Measurements from ENCODE around the gene CNDP2.
"Not testable (repeated sequence)": the region's sequence is repeated elsewhere in the genome, so short reads cannot be mapped to it uniquely, and the experiment has no call there.

Gene CNDP2

DNA sequence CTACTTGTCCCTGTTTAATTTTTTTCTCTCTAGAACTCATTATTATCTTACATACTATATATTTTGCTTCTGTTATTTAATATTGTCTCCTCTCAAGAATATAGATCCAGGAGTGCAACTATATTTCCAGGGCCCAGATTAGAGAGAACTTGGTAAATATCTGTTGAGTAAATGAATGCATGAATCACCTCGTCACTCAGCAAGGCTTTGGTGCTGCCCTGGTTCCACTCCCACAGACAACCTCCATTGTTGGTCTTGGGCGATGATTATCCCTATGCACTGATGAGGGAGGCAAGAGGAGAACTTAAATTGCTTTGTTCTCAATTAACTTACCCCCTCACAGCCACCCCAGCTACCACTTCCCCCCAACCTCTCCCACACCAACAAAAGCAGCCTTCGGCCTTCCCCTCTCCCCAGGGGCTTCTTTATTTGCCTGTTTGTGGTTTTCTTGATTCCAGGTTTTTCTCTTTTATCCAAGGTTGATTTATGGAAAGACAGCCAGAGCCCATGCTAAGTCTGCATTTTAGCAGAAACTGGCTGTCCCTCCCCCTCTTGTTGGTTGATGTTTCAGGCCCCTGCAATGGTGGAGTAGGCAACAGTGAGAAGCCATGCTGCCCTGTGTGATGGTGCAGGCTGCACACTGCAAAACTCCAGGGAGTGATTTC, 22.1 kb upstream of the CNDP2 start:
- no peak for DNase-seq (ENCODE audit: low read depth)

DNA sequence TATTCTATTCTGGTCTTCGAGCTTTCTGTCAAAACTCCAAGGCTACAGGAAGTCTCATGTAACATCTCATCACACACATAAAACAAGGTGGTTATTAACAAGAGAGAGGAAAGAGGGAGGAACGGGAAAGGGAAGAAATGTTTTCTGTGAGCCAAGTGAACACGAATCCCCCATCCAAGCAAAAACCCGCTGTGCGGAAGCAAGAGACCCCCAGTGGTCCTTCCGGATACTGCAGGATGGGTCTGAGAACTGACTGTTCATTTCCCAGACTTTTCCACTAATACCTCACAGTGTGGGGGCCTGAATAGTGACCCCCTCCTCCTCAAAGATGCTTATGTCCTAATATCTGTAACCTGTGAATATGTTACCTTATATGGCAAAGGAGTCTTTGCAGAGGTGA, 20.0 kb upstream of the CNDP2 start:
- no peak for DNase-seq (ENCODE audit: low read depth)

DNA sequence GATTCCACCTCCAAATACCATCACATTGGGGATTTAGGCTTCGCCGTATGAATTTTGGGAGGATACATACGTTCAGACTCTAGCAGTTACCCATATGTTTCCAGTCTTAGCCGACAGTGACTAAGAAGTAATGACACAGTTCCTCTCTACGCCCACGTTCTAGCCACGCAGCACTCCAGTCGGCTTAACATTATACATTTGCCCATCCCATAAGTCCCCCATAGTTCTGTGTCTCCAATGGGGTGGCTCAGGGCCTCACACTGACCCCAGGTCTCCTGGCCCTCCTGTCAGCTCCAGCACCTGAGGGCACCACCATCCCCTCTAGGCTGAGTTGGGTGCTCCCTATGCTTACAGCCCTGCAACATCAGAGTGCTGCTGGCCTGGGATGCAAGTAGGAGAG, 18.4 kb upstream of the CNDP2 start:
- no peak for DNase-seq (ENCODE audit: low read depth)

DNA sequence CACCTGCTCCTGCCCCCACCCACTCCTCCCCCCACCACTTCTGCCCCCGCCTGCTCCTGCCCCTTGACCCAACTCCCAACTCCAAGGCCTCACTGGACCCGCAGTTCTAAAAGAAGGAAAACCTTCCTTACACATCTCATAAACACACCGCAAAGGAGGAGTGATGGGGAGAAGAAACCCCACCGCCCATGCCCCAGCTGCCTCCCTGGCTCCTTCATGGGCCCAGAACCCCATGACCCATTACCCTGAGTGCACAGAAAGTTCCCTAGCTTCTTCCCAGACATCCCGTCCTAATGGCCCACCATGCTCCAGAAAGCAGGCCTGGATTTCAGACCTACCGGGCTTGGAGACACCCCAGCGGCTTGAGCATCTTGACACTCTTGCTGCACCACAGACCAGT, 17.8 kb upstream of the CNDP2 start:
- no peak for DNase-seq (ENCODE audit: low read depth)

DNA sequence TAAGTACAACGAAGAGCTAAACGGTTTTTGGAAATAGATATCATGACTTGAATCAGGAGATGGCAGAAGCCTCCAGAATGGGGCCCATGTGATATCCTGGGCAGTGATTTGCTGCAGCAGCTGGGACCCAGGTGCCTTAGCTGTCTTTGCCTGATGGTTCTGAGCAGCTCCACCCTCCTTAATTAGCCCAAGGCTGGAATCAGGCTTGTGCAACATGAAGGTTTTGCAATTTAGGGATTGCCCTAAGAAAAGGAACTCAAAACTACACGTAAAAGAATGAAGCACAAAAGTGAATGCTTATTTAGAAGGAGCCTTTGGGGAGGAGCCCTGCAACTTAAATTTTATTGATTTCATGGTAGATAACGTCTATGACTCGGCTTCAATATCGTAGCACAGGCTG, 17.3 kb upstream of the CNDP2 start:
- no peak for DNase-seq (ENCODE audit: low read depth)

DNA sequence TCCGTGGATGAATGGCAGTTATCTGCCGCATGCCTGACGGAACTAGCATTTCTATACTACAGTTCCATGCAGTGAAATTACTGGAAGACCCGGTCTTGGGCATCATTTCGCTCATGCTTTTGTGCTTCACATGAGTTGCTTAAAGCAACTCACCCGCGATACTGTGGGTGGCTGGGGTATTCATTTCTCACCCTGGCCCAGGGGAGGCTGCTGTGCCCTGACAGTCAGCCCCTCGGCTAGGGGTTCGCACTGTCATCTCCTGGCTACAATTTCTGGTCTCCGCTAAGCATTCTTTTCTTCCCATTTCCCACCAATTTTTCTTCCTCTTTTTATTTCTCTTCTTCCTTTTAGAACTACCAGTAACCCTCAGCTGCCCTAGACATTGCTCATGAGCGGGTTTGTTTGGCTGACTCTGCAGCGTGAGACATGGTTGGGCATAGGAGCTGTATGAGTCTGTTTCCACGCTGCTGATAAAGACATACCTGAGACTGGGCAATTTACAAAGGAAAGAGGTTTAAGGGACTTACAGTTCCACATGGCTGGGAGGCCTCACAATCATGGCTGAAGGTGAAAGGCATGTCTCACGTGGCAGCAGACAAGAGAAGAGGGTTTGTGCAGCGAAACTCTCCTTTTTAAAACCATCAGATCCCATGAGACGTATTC, 16.5 kb upstream of the CNDP2 start:
- DNase-seq (ENCODE audit: low read depth), result no peak

DNA sequence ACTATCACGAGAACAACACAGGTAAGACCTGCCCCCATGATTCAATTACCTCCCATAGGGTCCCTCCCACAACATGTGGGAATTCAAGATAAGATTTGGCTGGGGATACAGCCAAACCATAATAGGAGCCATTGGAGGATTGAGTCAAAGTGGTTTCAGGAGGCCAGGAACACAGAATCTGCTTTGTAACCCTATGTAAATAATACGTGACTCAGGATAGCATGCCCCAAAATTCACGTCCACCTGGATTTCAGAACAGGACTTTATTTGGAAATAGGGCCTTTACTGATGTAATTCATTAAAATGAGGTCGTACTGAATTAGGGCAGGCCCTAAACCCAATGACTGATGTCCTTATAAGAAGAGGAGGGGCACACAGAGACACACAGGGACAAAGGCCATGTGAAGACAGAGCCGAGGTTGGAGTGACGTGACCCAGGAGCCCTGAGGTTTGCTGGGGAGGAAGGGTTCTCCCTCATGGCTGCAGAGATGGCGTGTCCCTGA, 16.0 kb upstream of the CNDP2 start:
- no peak for DNase-seq (ENCODE audit: low read depth)

DNA sequence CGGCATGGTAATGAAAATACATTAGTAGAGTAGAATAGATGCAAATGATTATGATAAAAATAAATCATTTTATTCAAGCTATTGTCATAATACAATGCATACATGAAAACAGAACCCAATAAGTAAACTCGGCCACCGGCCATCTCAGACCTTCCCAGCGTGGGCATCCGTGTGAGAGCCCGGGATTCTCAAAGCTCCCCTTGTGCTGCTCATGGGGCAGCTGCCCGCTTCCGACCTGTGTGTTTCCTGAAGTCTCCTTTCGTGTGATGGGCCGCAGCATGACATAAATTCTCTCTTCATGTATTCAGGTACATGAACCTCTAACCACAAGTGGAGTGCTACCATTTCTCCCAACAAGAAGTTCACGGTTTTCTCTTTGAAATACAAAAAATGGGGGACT, 13.5 kb upstream of the CNDP2 start:
- no peak for DNase-seq (ENCODE audit: low read depth)

DNA sequence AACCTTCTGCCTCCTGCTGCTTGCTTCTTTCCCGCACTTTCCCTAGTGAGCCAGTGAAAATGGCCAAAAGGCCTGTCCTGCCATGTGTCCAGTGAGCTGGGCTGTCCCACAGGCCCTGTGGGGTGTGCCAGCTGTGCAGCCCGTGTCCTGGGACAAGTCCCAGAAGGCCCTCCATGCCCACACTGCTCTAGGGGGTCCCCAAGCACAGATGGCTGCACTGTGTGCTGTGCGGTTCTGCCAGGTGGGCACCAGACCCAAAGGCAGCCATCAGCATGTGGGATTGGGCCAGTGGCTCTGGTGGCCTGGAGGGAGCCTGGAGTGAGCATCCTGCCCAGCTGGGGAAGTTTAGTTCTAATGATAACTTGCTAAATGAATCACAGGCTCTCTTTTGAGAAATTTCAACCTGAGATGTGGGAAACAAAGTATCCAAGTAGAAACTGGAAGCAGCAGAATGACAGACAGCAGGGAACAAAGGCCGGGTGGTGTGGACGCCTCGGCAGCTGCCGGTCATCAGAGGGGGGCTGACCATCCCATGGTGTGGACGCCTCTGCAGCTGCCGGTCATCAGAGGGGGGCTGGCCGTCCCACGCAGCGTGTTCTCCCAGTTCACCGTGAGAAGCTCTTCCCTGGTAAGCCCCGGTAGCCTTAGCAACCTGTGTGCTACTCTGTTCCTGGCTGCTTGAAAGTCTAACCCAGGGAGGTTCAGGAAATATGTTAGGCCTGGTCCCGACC, 9.9 kb upstream of the CNDP2 start:
- DNase-seq (ENCODE audit: low read depth), result no peak

DNA sequence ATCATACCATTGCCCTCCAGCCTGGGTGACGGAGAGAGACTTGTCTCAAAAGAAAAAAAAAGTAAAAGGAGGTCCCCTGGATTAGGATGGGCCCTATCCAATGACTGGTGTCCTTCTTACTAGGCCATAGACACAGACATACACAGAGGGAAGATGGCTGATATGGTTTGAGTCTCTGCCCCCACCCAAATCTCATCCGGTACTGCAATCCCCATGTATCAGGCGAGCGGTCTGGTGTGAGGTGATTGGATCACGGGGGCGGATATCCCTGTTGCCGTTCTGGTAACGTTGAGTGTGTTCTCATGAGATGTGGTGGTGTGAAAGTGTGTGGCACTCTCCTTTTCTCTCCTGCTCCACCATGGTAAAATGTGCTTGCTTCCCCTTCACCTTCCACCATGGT, 7.8 kb upstream of the CNDP2 start:
- no peak for DNase-seq (ENCODE audit: low read depth)

DNA sequence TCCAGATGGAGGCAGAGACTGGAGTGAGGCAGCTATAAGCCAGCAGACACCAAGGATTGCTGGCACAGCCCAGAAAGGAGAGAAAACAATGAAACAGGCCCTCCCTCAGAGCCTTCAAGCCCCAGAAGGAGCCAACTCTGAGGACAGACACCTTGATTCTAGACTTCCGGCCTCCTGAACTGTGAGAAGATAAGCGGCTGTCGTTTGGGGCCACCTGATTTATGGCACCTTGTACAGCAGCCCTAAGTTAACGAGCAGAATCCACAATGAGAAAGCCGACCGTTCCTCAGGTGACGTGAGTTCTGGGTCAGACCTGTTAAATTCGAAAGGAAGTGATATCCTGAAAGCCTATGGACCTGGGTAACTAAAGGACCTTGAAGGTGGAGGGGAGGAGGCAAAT, 7.3 kb upstream of the CNDP2 start:
- DNase-seq (ENCODE audit: low read depth), result no peak

DNA sequence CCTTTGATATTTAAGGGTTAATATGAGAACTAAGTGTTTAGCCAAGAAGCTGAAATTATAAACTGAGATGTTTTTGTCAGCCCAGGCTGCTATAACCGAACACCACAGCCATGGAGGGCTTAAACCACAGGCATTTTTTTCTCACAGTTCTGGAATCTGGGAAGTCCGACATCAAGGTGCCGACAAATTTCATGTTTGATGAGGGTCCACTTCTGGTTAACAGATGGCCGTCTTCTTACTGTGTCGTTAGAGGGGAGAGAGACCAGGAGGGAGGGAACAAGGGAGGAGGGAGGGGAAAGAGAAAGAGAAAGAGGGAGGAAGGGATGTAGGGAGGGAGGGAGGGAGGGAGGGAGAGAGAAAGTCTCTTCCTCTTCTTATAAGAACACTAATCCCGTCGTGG, 6.5 kb upstream of the CNDP2 start:
- DNase-seq (ENCODE audit: low read depth), result no peak

DNA sequence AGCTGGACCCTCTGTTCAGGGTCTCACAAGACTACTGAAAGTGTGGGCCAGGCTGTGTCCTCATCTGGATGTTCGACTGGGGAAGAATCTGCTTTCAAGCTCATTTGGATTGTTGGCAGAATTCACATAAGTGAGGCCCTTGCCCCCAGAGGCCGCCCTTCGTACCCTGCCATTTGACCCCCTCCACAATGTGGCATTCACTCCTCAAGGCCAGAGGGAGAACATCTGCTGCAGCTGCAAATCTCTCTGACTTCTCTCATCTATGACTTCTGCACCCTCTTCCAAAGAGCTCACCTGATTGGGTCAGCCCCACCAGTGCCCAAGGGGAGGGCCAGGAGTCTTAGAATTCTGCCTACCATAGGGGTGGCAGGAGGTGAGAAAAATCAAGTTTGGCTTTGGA, 3.9 kb upstream of the CNDP2 start:
- DNase-seq (ENCODE audit: low read depth), result no peak

DNA sequence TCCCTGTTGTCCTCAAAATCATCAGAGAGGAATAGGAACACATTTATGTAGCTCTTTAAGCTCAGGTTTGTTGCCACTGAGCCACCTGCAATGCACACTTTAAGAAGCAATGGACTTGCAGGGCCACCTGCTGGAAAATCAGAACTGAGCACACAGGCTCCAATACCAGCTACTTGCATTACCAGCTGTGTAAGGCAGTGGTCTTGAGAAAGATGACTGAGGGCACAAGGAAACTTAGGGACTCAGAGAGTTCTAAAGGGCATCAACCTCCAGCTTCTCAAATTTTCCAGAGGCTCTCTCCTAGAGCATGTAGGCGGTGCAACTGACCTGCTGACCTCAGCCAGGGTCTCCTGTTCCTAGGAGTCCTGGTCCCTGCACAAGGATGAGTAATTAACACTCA, 2.5 kb upstream of the CNDP2 start:
- peak; percentile 44 for DNase-seq (ENCODE audit: low read depth)

DNA sequence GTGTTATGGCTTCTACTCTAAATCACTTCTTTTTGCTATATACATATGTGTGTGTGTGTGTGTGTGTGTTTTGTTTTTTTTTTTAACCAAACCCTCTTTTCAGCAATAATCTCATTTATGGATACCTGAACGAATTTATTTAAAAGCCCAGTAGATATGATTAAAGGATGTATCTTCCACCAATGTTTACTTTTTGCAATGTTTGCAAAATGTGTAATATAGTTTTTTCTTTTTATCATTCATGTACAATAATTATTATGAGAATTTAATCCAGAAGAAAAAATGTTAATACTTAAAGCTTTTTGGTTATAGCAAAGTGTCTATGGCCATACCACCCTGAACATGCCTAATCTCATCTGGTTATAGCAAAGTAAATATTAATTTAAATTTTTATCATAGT, 1.6 kb upstream of the CNDP2 start:
- no peak for DNase-seq (ENCODE audit: low read depth)

DNA sequence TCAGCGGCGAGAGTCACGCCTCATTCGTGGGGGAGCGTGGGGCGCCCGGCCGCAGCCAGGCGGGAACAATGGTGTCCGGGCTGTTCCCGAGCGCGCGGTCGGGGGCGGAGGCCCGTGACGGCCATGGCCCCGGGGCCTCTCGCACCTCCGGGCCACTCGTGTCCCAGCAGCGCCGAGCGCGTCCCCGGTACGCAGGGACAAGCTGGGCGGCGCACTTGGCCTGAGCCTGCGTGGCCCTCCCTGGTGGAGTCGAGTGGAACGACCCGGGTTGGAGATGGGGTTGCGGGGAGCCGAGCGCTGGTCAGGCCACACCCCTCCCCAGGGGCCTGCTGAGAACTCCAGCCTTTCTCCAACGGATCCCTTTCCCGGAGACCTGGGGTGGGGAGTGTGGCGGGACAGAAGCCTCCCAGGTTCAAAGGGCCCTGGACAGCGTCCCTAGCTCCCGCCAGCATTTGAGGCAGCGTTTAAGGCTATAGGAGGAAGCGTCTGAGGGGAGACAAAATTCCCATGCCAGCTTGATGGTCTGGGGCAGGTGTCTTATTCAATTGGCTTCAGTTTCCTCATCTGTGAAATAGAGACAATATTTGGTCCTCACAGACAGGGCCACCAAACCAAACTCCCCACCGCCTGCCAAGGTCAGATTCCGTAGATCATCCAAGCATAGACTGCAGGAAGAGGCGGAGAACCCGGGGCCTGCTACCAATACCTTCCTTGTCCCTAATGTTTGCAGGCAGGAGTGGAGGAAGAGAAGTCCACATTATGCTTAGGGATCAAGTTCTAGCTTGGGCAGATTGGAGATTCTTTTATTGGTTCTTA, 553 bp downstream of the CNDP2 start:
- no peak for DNase-seq (ENCODE audit: low read depth)

DNA sequence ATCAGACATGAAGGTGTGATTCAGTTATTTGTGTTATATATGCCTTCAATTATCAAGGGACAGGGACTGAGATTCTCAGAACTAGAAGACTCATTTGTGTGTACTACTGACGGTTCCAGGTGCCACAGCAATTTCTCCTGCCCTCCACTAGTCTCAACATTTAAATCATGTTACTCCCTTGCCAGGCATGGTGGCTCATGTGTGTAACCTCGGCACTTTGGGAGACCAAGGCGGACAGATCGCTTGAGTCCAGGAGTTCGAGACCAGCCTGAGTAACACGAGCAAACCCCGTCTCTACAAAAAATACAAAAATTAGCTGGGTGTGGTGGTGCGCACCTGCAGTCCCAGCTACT, 1.1 kb downstream of the CNDP2 start:
- no peak for DNase-seq (ENCODE audit: low read depth)

DNA sequence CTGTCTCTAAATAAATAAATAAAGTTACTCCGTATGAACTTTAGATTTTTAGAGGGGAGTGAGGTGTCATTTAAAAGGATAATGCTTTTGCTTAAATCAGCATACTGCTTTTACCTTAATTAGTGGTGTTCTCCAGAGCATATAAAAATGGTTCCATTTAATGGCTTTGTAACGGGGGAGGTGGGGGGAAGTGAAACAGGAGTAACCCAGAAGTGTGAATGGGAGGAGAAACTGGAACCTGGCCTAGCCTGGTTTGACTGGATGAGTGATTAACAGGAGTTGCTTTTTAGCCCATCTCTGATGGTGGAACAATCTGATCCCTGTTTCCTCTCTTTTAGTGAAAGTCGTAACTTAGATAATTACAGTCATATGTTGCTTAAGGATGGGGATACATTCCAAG, 1.6 kb downstream of the CNDP2 start:
- DNase-seq (ENCODE audit: low read depth), result no peak

DNA sequence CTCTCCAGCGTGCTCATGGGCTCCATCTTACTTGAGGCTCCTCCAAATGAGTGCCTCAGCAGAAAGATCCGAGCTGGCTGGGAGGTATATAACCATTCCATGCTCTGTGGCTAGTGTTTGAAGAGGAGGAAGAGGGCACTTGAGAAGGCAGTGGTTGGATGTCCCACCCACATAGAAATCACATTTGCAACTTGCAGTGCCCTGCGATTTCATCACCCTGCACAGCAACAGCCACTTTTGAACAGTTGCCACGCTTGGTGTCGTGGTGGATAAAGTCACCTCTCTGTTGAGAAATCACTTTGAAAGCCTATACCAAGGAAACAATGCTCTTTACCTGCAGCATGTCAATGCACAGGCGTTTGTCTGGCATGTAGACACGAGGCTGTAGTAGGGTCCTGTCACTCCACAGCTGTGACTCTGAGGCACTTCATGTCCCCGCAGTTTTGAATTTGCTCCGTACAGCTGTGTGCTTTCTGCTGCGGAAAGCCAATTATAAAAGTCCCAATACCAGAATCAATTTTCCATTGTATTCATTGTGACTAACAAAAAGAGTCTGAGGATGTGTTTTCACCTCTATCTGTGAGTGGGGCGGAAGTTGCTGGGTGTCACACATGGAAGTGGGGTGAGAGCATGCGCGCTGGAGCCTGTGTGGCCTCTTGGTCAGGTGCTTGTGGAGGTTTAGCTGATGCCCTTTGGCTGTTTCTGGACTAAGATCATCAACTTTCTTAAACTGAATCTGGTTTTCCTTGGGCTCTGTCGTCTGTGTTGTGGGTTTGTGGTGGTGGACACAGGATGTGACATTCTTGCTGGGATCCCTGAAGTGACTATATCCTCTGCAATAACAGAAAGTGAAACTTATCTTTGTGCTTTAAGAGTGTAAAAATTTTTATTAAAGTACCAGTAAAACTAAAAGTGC, 2.8 kb downstream of the CNDP2 start:
- DNase-seq (ENCODE audit: low read depth), result no peak

DNA sequence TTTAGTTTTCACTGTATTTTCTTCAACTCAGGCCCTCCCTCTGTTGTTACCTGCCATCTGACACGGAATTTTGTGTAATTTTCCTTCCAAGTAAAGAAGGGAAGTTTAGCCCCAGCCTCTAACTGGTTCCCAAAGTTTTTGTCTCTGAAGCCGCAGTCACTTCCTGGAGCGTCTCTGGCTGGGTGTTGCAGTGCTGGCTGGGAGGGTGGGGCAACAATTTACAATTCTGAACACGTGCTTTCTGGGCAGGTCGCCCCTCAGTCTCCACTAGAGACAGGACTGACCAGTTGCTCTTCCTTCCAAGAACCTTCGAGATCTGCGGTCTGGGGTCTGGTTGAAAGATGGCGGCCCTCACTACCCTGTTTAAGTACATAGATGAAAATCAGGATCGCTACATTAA, 3.5 kb downstream of the CNDP2 start:
- no peak for DNase-seq (ENCODE audit: low read depth)

DNA sequence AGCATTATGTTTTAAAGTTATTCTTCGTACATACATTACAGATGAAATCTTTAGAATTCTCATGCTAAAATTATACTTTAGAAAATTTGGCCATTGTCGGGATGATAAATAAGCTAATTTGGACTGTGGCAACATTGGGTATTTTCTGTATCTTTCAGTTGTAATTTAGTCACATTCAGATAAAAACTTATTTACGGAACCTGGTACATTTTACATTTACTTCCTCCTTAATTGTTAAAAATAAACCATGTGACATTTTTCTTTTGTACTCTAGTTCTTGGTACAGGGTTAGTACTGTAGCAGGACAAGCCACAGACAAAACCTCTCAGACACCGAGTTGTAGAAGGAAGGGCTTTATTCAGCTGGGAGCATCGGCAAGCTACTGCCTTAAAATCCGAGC, 4.2 kb downstream of the CNDP2 start:
- no peak for DNase-seq (ENCODE audit: low read depth)

DNA sequence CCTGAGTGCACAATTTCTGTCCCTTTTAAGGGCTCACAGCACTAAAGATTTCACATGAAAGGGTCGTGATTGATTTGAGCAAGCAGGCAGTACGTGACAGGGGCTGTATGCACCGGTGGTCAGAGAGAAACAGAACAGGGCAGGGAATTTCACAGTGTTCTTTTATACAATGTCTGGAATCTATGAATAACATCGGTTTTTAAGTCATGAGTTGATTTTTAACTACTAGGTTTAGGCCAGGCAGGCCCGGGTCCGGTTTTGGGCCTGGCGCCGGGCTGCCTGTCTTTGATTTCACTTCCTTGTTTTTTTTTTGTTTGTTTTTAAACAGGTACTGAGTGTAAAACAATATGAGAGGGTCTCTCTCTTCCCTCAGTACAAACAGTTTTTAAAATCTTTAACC, 4.6 kb downstream of the CNDP2 start:
- DNase-seq (ENCODE audit: low read depth), result not testable (repeated sequence)
